Suprapubic skin (tissue), 4 donors: ENCODE results near the gene MS4A12.
"Not testable (repeated sequence)": the region's sequence is repeated elsewhere in the genome, so short reads cannot be mapped to it uniquely, and the experiment has no call there.

Experiments
- EP300 ChIP-seq: sonication (generic); formaldehyde crosslinking; IDR thresholded peaks from one replicate; pipeline ENCODE4 v1.6.1; 2017; ENCODE audit warnings: antibody characterized with exemption
- POLR2A ChIP-seq, 2 donors: fragments of 450-650 bp; IDR thresholded peaks; one replicate each; pipeline ENCODE4 v1.6.1; 2017; ENCODE audit warnings: antibody characterized with exemption in 2 of 2, mild to moderate bottlenecking in 2 of 2, moderate library complexity in 2 of 2
- POLR2AphosphoS5 ChIP-seq, 3 donors: sonication (generic); formaldehyde crosslinking; IDR thresholded peaks; one replicate each; pipeline ENCODE4 v1.6.1; 2017; ENCODE audit warnings: antibody characterized with exemption in 3 of 3
- TF ChIP-seq, protein P1 (sequence below), 2 donors: fragments of 200-600 bp in 1 of 2; fragments of 450-650 bp in 1 of 2; sonication (generic) in 1 of 2; IDR thresholded peaks; one replicate each; pipeline ENCODE4 v1.5.1; 2016 to 2019; ENCODE audit warnings: antibody characterized with exemption in 2 of 2, mild to moderate bottlenecking in 1 of 2, moderate library complexity in 1 of 2

DNA sequence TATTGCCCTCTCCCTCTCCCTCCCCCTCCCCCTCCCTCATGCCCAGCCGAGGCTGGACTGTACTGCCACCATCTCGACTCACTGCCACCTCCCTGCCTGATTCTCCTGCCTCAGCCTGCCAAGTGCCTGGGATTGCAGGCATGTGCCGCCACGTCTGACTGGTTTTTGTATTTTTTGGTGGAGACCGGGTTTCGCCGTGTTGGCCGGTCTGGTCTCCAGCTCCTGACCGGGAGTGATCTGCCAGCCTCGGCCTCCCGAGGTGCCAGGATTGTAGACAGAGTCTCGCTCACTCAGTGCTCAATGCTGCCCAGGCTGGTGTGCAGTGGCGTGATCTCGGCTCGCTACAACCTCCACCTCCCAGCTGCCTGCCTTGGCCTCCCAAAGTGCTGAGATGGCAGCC is 17.0 kb downstream of the MS4A12 start:
- TF ChIP-seq, protein P1, sequence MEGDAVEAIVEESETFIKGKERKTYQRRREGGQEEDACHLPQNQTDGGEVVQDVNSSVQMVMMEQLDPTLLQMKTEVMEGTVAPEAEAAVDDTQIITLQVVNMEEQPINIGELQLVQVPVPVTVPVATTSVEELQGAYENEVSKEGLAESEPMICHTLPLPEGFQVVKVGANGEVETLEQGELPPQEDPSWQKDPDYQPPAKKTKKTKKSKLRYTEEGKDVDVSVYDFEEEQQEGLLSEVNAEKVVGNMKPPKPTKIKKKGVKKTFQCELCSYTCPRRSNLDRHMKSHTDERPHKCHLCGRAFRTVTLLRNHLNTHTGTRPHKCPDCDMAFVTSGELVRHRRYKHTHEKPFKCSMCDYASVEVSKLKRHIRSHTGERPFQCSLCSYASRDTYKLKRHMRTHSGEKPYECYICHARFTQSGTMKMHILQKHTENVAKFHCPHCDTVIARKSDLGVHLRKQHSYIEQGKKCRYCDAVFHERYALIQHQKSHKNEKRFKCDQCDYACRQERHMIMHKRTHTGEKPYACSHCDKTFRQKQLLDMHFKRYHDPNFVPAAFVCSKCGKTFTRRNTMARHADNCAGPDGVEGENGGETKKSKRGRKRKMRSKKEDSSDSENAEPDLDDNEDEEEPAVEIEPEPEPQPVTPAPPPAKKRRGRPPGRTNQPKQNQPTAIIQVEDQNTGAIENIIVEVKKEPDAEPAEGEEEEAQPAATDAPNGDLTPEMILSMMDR (IDR thresholded peaks at IDR 0.05): not testable (repeated sequence)
- TF ChIP-seq POLR2AphosphoS5 (IDR thresholded peaks at IDR 0.05); POLR2A (IDR thresholded peaks at IDR 0.05); EP300: not testable (repeated sequence)
